SK-N-SH treated with all-trans-retinoic acid at 6 μM for 48 hours (cell line): ENCODE data around the gene TIGD6.
"Not testable (repeated sequence)": the region's sequence is repeated elsewhere in the genome, so short reads cannot be mapped to it uniquely, and the experiment has no call there.

Experiments
- ATAC-seq: fragments of 200-7000 bp; cut with Tn5 transposase; 3 replicates; pipeline ENCODE4 v1.9.1; 2020; ENCODE audit warnings: mild to moderate bottlenecking, moderate library complexity
- ARNTL ChIP-seq: fragments of 450-650 bp; formaldehyde crosslinking; IDR thresholded peaks from 2 replicates; pipeline ENCODE4 v1.5.0; 2020; ENCODE audit warnings: low read depth, mild to moderate bottlenecking, moderate library complexity, borderline replicate concordance
- BACH2 ChIP-seq: fragments of 250-450 bp; sonication (Bioruptor Pico); IDR thresholded peaks from 2 replicates; pipeline ENCODE4 v1.9.0; 2021; ENCODE audit warnings: mild to moderate bottlenecking, borderline replicate concordance
- CSDC2 ChIP-seq: fragments of 250-450 bp; sonication (Bioruptor Pico); IDR thresholded peaks from 2 replicates; pipeline ENCODE4 v1.5.0; 2020; ENCODE audit warnings: mild to moderate bottlenecking, moderate library complexity
- ESRRG ChIP-seq: fragments of 250-450 bp; sonication (Bioruptor Pico); IDR thresholded peaks from 2 replicates; pipeline ENCODE4 v1.6.1; 2021; ENCODE audit warnings: mild to moderate bottlenecking
- GLIS3 ChIP-seq: fragments of 250-450 bp; sonication (Bioruptor Pico); IDR thresholded peaks from 2 replicates; pipeline ENCODE4 v1.5.0; 2020; ENCODE audit warnings: mild to moderate bottlenecking, moderate library complexity
- ISL1 ChIP-seq: fragments of 250-450 bp; sonication (Bioruptor Pico); IDR thresholded peaks from 2 replicates; pipeline ENCODE4 v2.1.2; 2022; ENCODE audit warnings: mild to moderate bottlenecking, moderate library complexity
- OSR1 ChIP-seq: fragments of 250-450 bp; sonication (Bioruptor Pico); IDR thresholded peaks from 2 replicates; pipeline ENCODE4 v1.8.0; 2022; ENCODE audit warnings: moderate library complexity, mild to moderate bottlenecking, inconsistent platforms
- PPARA ChIP-seq: fragments of 250-450 bp; sonication (Bioruptor Pico); IDR thresholded peaks from 2 replicates; pipeline ENCODE4 v1.5.0; 2020; ENCODE audit warnings: mild to moderate bottlenecking, borderline replicate concordance
- RARB ChIP-seq: fragments of 250-450 bp; sonication (Bioruptor Pico); IDR thresholded peaks from 2 replicates; pipeline ENCODE4 v1.8.0; 2021; ENCODE audit warnings: mild to moderate bottlenecking, moderate library complexity
- SNAI2 ChIP-seq: fragments of 250-450 bp; sonication (Bioruptor Pico); IDR thresholded peaks from 2 replicates; pipeline ENCODE4 v1.5.0; 2020; ENCODE audit warnings: mild to moderate bottlenecking, moderate library complexity
- TCF4 ChIP-seq: fragments of 250-450 bp; sonication (Bioruptor Pico); IDR thresholded peaks from 2 replicates; pipeline ENCODE4 v1.8.0; 2021; ENCODE audit warnings: mild to moderate bottlenecking, moderate library complexity, borderline replicate concordance
- TOX ChIP-seq: fragments of 250-450 bp; sonication (Bioruptor Pico); IDR thresholded peaks from 2 replicates; pipeline ENCODE4 v1.8.0; 2021; ENCODE audit warnings: mild to moderate bottlenecking, moderate library complexity, borderline replicate concordance
- ZFP3 ChIP-seq: fragments of 250-450 bp; sonication (Bioruptor Pico); IDR thresholded peaks from 2 replicates; pipeline ENCODE4 v1.5.0; 2020; ENCODE audit warnings: mild to moderate bottlenecking, moderate library complexity
- ZNF565 ChIP-seq: fragments of 450-650 bp; formaldehyde crosslinking; conservative IDR thresholded peaks from 2 replicates; pipeline ENCODE4 v1.5.0; 2020; ENCODE audit warnings: low read depth, mild to moderate bottlenecking, moderate library complexity
- ZNF8 ChIP-seq: fragments of 450-650 bp; formaldehyde crosslinking; IDR thresholded peaks from 2 replicates; pipeline ENCODE4 v1.5.0; 2020; ENCODE audit warnings: mild to moderate bottlenecking, moderate library complexity
- TF ChIP-seq, protein P1 (sequence below): fragments of 250-450 bp; sonication (Bioruptor Pico); IDR thresholded peaks from 2 replicates; pipeline ENCODE4 v1.8.0; 2020; ENCODE audit warnings: mild to moderate bottlenecking, moderate library complexity, borderline replicate concordance
- TF ChIP-seq, protein P2 (sequence below): fragments of 250-450 bp; sonication (Bioruptor Pico); IDR thresholded peaks from 2 replicates; pipeline ENCODE4 v1.8.0; 2021; ENCODE audit warnings: low read depth, mild to moderate bottlenecking, moderate library complexity, borderline replicate concordance
- TF ChIP-seq, protein P3 (sequence below): fragments of 250-450 bp; sonication (Bioruptor Pico); IDR thresholded peaks from 2 replicates; pipeline ENCODE4 v1.5.1; 2021; ENCODE audit warnings: mild to moderate bottlenecking, moderate library complexity
- TF ChIP-seq, protein P4 (sequence below): fragments of 250-450 bp; sonication (Bioruptor Pico); IDR thresholded peaks from 2 replicates; pipeline ENCODE4 v1.5.0; 2020; ENCODE audit warnings: mild to moderate bottlenecking, moderate library complexity

Gene TIGD6

DNA sequence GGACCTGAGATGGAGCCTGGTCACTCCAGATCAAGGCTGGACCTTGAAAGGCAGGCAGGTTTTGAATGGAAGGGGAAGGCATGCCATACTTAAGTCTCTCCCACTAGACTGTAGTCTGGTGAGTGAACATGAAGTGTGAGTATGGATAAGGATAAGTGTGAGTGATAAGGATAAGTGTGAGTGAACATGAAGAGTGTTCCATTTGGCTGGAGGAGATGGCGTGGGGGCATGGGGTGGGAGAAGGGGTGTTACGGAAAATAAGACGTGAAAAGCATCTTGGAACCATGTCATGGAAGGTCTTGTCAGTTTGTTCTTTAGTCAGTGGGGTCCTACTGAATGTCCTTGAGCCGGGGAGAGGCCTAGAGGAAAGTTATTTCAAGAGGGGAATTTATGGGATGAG, 32.9 kb upstream of the TIGD6 start:
- TF ChIP-seq TCF4 (CRISPR knock-in tag) = no peak
- no peak for TF ChIP-seq SNAI2
- no peak for TF ChIP-seq OSR1 (CRISPR knock-in tag)
- TF ChIP-seq, protein P1, sequence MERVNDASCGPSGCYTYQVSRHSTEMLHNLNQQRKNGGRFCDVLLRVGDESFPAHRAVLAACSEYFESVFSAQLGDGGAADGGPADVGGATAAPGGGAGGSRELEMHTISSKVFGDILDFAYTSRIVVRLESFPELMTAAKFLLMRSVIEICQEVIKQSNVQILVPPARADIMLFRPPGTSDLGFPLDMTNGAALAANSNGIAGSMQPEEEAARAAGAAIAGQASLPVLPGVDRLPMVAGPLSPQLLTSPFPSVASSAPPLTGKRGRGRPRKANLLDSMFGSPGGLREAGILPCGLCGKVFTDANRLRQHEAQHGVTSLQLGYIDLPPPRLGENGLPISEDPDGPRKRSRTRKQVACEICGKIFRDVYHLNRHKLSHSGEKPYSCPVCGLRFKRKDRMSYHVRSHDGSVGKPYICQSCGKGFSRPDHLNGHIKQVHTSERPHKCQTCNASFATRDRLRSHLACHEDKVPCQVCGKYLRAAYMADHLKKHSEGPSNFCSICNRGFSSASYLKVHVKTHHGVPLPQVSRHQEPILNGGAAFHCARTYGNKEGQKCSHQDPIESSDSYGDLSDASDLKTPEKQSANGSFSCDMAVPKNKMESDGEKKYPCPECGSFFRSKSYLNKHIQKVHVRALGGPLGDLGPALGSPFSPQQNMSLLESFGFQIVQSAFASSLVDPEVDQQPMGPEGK (CRISPR knock-in tag) = no peak
- no peak for TF ChIP-seq TOX (CRISPR knock-in tag)
- ATAC-seq = no peak

DNA sequence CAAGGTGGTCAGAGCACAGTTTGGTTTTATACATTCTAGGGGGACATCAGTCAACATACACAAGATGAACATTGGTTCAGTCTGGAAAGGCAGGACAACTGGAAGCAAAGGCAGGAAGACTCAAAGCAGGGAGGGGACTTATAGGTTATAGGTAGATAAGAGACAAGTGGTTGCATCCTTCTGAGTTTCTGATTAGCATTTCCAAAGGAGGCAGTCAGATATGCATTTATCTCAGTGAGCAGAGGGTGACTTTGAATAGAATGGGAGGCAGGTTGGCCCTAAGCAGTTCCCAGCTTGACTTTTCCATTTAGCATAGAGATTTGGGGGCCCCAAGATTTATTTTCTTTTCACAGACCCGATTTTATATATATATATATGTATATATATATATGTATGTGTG, 27.6 kb upstream of the TIGD6 start:
- not testable (repeated sequence) for ATAC-seq

DNA sequence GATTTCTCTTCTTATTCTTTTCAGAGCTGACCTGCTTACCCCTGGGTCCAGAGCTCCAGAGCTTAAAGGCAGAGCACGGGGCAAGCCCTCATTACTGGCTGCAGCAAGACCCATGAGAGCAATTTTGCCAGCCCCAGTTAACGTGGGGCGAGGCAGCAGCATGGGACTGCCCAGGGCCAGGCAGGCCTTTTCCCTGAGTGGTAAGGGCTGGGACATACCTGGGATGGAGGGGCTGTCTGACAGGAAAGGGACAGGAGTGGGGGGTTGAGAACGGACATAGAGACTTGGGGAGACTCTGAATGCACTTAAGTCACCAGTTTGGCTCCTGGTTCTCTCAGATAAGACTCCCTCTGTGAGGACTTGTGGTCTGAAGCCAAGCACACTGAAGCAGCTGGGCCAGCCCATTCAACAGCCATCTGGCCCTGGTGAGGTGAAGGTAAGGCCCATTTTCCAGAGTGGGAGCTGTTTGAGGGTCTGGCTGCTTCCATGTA, 26.3 kb upstream of the TIGD6 start:
- no peak for ATAC-seq
- TF ChIP-seq RARB (CRISPR knock-in tag) (no peak), PPARA (CRISPR knock-in tag) (no peak), ZNF565 (no peak), OSR1 (CRISPR knock-in tag) (no peak), BACH2 (CRISPR knock-in tag) (no peak), ESRRG (CRISPR knock-in tag) (no peak), CSDC2 (no peak)
- TF ChIP-seq, protein P2, sequence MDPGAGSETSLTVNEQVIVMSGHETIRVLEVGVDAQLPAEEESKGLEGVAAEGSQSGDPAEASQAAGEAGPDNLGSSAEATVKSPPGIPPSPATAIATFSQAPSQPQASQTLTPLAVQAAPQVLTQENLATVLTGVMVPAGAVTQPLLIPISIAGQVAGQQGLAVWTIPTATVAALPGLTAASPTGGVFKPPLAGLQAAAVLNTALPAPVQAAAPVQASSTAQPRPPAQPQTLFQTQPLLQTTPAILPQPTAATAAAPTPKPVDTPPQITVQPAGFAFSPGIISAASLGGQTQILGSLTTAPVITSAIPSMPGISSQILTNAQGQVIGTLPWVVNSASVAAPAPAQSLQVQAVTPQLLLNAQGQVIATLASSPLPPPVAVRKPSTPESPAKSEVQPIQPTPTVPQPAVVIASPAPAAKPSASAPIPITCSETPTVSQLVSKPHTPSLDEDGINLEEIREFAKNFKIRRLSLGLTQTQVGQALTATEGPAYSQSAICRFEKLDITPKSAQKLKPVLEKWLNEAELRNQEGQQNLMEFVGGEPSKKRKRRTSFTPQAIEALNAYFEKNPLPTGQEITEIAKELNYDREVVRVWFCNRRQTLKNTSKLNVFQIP (CRISPR knock-in tag) = no peak
- TF ChIP-seq, protein P3, sequence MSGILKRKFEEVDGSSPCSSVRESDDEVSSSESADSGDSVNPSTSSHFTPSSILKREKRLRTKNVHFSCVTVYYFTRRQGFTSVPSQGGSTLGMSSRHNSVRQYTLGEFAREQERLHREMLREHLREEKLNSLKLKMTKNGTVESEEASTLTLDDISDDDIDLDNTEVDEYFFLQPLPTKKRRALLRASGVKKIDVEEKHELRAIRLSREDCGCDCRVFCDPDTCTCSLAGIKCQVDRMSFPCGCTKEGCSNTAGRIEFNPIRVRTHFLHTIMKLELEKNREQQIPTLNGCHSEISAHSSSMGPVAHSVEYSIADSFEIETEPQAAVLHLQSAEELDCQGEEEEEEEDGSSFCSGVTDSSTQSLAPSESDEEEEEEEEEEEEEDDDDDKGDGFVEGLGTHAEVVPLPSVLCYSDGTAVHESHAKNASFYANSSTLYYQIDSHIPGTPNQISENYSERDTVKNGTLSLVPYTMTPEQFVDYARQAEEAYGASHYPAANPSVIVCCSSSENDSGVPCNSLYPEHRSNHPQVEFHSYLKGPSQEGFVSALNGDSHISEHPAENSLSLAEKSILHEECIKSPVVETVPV (CRISPR knock-in tag) = no peak
- TF ChIP-seq, protein P4, sequence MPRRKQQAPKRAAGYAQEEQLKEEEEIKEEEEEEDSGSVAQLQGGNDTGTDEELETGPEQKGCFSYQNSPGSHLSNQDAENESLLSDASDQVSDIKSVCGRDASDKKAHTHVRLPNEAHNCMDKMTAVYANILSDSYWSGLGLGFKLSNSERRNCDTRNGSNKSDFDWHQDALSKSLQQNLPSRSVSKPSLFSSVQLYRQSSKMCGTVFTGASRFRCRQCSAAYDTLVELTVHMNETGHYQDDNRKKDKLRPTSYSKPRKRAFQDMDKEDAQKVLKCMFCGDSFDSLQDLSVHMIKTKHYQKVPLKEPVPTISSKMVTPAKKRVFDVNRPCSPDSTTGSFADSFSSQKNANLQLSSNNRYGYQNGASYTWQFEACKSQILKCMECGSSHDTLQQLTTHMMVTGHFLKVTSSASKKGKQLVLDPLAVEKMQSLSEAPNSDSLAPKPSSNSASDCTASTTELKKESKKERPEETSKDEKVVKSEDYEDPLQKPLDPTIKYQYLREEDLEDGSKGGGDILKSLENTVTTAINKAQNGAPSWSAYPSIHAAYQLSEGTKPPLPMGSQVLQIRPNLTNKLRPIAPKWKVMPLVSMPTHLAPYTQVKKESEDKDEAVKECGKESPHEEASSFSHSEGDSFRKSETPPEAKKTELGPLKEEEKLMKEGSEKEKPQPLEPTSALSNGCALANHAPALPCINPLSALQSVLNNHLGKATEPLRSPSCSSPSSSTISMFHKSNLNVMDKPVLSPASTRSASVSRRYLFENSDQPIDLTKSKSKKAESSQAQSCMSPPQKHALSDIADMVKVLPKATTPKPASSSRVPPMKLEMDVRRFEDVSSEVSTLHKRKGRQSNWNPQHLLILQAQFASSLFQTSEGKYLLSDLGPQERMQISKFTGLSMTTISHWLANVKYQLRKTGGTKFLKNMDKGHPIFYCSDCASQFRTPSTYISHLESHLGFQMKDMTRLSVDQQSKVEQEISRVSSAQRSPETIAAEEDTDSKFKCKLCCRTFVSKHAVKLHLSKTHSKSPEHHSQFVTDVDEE (CRISPR knock-in tag) = no peak
- TF ChIP-seq, all 23 proteins: peak for 0

DNA sequence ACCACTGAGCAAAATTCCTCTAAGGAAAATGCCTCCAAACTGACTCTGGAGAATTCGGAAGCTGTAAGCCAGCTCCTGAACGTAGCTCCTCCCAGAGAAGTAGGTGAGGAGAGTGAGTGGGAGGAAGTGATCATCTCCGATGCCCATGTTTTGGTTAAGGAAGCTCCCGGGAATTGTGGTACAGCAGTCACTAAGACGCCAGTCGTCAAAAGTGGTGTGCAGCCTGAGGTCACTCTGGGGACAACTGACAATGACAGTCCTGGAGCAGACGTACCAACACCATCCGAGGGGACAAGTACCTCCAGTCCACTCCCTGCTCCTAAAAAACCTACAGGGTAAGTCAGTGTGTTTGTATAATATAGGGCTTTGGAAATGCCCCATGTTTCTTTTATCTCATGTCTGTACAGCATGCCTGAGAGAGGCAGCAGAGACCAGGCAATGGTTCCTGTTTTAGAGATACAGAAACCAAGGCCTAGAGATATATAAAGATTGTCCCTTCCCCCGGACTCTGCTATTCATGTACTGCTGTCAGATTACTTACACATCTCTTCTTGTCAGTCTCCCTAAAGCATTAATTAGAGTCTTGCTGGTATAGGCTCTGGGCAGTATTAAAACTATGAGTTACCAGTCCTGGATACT, 24.0 kb upstream of the TIGD6 start:
- no peak for ATAC-seq
- TF ChIP-seq SNAI2 = no peak

DNA sequence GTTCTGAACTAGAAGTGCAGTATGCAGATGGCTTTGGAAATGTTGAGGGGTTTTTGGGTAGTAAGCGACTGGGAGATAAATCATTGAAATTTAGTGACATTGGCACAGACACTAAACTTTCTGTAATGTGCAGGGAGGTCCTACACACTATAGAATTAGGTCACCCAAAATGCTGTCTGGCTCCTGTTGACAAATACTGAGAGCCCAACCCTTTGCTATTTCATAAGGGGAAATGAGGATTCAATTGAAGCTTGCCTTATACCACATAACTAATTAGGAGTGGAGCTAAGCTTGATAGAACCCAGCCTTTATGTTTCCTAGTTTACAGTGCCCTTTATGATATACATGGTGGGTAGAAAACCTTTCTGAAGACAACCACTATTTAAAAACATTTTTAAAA, 22.7 kb upstream of the TIGD6 start:
- ATAC-seq = no peak
- TF ChIP-seq SNAI2 = no peak
- no peak for TF ChIP-seq BACH2 (CRISPR knock-in tag)
- TF ChIP-seq GLIS3 (CRISPR knock-in tag) = no peak
- no peak for TF ChIP-seq ARNTL (CRISPR knock-in tag)
- TF ChIP-seq ZNF565 = no peak
- no peak for TF ChIP-seq ISL1
- no peak for TF ChIP-seq PPARA (CRISPR knock-in tag)
- no peak for TF ChIP-seq CSDC2
- TF ChIP-seq, protein P2 (CRISPR knock-in tag) = no peak
- TF ChIP-seq, protein P3 (CRISPR knock-in tag) = no peak
- TF ChIP-seq, protein P4 (CRISPR knock-in tag) = no peak
- no peak for TF ChIP-seq ZFP3 (CRISPR knock-in tag)
- TF ChIP-seq ZNF8 (CRISPR knock-in tag) = no peak
- no peak for TF ChIP-seq TCF4 (CRISPR knock-in tag)
